H54 (cell line): ENCODE data around the gene THTPA.
A peak's percentile ranks its signal among the peaks of the same experiment; 100 is the strongest.

Experiments used
- DNase-seq: peaks from one replicate; pipeline ENCODE4 v3.0.0; 2011; ENCODE audit warnings: low spot score, mixed read lengths; ENCODE audit not compliant: insufficient read length
- FAIRE-seq: peaks from 3 replicates; lab custom pipeline; 2011; peaks lifted over from hg19 to GRCh38; lab: Jason Lieb, UNC
- POLR2A ChIP-seq: IDR thresholded peaks from 2 replicates; pipeline ENCODE4 v1.6.1; 2011; ENCODE audit warnings: low read depth, mild to moderate bottlenecking, low read length

THTPA gene, protein sequence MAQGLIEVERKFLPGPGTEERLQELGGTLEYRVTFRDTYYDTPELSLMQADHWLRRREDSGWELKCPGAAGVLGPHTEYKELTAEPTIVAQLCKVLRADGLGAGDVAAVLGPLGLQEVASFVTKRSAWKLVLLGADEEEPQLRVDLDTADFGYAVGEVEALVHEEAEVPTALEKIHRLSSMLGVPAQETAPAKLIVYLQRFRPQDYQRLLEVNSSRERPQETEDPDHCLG

DNA sequence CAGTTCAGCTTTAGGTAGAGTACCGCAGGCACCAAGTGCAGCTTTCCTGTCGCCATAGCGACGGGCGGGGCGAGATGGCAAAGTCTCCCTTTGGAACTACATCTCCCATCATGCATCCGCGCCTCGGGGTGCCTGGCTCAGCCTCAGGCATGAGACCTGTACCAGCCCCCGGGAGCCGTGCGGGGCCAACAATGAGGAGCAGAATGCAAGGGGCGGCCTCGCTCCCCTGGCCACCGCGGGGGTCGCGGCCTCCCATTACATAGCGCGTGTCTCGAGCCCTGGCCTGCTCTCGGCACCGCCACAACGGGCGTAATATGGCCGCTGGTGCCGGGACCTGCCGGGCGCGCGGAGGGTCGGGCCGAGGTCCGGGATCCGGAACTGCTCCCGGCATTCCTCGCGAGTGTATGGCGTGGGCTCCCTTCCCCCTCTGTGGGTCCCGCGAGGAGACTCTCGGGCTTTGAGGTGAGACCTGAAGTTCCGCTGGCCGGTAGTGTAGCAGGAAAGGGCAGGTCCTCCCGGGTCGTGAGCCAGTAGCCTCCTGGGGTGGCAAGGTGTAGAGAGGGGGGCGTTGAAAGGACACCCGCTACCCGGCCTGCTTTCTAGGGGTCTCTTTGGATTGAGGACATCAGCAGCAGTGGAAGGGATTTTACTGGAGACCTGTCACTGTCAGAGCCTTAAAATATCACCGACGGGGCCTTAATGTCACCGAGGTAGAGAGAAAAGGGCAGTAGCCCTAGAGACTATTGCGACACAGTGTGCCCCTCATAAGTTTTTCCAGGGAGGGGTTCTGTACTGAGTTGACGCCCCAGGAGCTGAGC lies at the start of gene THTPA:
Gene THTPA (plus strand): TSS at position 390 of the 818 bp plus-strand sequence. CDS start 487 bp downstream, outside the sequence.
- TF ChIP-seq POLR2A, result peak; percentile 57
- DNase-seq (peak; percentile 84), FAIRE-seq (peak; percentile 11)

DNA sequence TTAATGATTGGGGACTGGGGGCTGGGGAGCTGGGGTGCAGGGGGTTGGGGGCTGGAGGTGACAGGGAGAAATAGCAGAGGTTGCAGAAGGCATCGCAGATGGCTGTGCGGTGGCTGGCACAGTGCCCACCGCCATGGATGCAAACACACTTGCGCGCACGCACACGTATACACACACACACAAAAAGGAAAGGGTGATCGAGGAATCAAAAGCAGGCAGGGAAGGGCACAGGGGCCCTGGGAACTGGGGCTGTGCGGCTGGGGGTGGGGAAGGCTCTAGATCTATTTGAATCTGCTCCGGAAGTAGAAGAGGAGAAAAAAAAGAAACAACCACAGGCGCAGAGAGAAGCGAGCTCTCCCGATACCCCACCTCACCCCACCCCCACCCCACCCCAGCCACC lies 43.9 kb upstream of the THTPA start:
- FAIRE-seq (no peak), DNase-seq (no peak)
- no peak for TF ChIP-seq POLR2A

DNA sequence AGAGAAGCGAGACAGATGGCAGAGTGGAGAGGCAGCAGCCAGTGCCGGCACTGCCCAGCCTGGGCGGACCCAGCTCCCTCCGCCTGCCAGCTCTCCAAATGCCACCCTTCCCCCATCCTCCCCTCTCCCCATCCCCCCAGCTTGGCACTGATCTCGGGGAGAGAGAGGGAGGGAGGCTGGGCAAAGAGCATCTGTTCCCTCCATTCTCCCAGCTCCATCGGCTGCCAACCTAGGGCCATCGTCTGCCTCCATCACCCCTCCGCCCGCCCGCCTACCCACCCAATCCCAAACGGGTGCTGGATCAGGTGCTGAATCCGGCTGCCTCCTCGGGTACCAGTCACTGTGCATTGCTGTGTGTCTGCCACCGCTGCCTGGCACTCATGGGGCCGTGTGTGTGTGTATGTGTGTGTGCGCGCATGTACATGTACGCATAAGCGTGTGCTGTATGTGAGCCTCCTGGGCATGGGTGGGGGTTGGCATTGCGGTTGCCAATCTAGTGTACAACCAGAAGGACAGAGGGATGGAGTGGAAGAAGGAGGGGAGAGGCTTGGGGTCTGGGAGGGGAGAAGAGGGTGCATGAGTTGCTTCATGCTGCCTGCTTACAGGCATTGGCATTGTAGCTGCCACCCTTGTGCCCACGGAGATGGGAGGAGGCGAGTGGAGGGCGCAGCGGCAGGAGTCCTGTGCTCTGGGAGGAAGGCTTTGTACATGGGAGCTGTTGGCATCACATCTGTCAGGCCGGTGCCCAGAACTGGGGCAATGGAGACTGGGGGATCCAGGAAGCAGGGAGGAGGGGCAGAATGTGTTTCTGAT lies 42.9 kb upstream of the THTPA start:
- DNase-seq (no peak), FAIRE-seq (no peak)
- TF ChIP-seq POLR2A, result no peak

DNA sequence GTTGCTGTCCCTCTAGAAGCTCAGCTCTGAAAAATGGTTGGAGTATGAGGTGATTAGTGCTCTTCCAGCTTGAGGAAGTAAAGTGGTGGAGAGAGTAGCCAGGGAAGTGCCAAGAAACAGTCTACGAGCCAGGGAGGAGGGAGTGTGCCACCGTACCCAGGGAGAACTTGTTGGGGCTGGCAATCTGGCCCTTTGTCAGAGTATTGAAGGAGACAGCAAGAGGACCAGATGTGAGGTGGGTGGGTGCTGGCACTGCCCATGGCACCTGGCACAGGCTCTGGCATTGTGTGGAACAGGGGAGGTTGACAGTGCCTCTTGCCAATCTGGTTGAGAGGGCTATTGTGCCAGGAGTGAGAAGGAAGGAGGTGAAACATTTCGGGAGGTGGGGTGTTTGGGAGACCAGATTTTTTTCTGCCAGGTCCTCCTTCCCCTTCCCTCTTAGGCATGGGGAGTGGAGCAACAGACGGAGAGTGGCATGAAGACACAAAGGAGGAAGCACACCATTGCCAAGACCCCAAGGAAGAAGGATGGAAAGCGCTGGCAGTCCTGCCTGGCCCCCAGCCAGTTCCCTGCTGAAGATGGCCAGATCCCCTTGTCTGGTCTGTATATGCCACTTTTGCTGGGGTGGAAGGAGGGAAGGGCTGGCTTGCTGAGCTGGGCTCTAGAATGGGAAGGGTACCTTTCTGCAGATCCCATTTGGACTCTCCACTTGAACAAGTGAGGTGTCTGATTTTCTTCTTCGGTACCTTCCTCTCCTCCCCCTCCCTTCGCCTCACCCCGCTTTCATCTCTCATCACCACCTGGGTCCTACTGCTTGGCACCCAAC lies 42.0 kb upstream of the THTPA start:
- TF ChIP-seq POLR2A, result no peak
- no peak for DNase-seq
- FAIRE-seq, result no peak

DNA sequence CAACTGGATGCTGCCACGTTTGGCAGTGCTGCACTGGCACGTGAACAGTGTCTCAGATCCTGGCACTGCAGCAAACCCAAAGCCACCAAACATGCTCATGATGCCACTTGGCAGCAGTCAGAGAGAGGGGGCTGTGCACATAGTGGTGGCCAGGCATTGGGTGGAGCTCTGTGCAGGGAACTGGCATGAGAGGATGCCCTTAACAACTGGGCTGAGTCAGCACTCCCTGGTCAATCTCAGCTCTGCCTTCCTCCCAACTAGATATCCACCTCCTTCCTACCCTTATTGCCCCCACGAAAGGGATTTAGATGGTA lies 41.5 kb upstream of the THTPA start:
- TF ChIP-seq POLR2A, result no peak
- no peak for DNase-seq
- FAIRE-seq, result no peak

DNA sequence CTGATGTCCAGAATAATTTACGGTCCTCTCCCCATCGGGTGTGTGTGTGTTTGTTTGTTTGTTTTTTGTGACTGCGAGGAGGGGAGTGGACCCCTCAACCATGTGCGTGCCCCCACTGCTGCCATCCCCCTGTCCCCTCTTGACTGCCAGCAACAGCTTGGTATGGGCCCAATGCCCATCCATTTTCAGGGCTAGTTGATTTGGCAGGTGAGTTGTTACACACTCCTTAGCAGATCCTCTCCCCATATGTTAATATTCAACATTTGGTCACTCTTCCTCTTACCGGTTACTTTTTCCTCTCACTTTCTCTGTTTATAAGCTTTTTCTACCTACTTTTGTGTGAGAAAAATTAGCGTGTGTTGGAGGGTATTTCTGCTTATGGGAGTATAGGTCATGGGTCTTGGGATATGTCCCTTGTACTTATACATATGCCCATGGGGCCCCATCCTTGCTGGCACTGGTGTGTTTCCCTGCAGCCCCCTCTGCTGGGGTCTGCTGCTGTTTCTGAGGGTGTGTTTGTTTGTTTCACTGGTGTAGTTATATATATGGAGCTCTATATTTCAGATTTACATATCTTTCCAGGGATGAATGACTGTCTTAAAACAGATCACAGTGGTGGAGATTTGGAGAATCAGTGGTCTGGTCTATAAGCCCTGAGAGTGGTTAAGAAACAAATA lies 38.3 kb upstream of the THTPA start:
- no peak for TF ChIP-seq POLR2A
- FAIRE-seq, result no peak
- no peak for DNase-seq

DNA sequence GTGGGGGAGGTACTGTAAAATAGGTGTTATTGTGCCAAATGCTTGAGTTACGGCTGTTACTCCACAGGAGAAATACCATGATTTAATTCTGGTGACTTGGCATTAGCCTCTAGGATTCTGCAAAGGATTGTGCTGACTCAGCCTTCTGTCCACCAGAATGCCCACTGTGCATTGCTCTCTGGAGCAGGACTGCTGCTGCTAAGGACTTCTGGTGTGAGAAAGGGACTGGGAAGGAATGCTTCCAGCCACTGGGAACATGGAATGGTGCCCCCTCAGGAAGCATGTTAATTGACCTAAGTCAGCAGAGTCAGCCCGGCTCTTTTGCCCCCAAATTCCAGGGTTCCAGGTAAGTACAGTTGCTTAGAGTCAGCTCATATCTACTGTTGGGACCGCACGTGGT lies 37.4 kb upstream of the THTPA start:
- DNase-seq, result no peak
- FAIRE-seq, result no peak
- no peak for TF ChIP-seq POLR2A

DNA sequence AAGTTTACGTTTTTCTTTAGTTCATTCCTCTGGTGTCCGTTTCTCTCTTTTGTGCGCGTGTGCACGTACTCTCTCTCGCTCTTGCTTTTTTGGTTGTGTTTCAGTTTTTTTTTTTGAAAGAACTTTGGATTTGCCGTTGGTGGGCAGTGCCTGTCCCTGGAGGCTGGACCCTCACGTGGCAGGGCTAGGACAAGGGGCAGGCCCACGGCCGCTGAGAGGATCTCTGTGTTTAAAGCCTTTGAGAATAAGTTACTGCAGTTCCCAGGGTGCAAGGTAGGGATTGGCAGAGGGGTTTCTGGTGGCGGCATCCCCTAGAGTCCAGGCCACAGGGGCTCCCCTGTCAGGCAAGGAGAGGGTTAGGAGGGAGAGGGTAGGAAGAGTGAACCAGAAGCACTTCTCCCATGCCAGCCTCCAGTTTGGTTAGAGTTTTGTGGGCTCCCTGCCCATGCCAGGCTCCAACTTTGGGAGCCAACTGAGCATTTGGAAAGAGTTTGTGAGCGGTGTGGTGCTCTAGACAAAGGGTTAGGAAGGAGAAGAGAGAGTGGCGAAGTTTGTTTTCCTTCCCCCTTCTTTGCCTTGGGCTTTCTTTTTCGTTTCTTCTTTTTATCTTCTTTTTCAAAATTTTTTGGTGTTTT lies 35.1 kb upstream of the THTPA start:
- no peak for FAIRE-seq

DNA sequence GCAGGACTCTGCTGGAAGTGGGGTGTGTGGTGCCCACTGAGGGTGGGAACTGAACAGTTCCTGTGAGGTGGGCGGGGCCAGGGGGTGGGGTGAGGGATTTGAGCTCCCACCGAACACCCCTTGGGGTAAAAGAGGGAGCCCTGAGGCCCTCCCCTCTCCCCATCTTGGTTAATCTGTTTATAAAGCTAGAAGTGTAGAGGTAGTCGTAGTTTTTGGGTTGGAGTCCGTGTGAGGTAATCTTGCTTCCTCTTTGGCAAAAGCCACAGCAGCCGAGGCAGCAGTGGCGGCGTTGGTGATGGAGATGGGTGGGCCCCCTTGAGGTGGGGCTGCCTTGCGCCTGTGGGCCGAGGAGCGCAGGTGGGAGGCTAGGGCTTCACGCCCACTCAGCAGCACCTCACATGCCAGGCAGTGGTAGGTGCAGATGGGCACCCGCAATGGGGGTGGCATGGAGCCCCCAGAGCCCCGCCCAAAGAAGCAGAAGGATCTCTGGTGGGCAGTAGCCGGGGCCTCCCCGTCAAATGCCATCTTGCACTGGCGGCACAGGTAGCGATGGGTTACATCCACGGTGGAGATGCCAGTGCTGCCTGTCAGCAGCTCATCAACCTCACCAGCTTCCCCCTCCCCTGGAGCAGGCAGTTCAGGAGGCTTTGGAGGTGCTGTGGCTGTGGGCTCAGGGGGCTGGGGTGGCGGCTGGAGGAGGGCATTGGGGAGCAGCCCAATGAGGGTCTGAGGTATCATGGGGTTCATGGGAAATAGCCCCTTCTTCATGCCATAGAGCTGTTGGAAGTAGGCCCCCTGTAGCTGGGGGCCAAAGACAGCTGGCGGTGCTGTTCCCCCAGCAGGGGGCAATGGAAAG lies 34.1 kb upstream of the THTPA start:
- no peak for FAIRE-seq
- no peak for DNase-seq
- TF ChIP-seq POLR2A, result no peak

More for the DNA sequence above, 35.1 kb upstream of the THTPA start:
- no peak for TF ChIP-seq POLR2A
- no peak for DNase-seq

DNA sequence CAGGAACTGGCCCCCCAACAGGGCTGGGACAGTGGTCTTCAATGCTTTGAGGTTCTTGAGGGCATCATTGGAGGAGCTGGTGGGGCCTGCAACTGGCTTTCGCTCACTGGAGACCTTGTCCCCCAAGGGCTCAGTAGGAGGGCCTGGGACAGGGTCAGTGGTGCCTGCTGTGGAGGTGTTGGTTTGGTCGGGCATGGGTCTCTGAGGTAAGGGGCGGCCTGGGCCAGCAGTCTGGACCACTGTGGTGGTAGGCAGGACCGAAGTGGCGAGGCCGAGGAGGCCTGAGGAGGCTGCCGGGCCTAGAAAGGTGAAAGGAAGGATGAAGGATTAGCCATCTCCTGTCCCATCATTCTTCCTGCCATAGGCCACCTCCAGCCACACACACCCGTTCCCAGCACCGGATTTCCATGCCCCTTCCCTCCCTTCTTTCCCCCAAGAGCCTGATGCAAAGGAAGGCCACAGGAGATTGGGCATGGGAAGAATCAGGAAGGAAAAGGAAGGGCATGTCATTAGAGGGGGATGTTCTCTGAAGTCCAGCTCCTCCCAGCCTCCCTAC lies 33.4 kb upstream of the THTPA start:
- no peak for TF ChIP-seq POLR2A
- DNase-seq (no peak), FAIRE-seq (no peak)
